KBM-7 (cell line): ENCODE results near the gene PEDS1.
"Not testable (repeated sequence)": the region's sequence is repeated elsewhere in the genome, so short reads cannot be mapped to it uniquely, and the experiment has no call there.

Experiments
- DNase-seq: peaks from one replicate; pipeline ENCODE4 v3.0.0-alpha.2; 2015
- in situ Hi-C: fragments of 300-500 bp; cut with MboI; formaldehyde crosslinking; loops from 2 replicates; pipeline ENCODE4 v1.14.3; 2020; ENCODE audit warnings: low sequenced_read_pairs, low pct_unique_long_range_greater_than_20kb, mixed read lengths

Gene PEDS1

GRCh38 chr20:50141018-50141675, 12.4 kb downstream of the PEDS1 start:
- in situ Hi-C loops = no loop called here
- no peak for DNase-seq

GRCh38 chr20:50140339-50140859, 13.1 kb downstream of the PEDS1 start:
- in situ Hi-C loops = no loop called here
- DNase-seq = no peak

- in situ Hi-C loops = no loop called here
- DNase-seq = no peak
These were observed 14.8 kb downstream of the PEDS1 start for GRCh38 chr20:50138479-50139393.

- in situ Hi-C loops = no loop called here
- DNase-seq = no peak
These were observed 15.4 kb downstream of the PEDS1 start for GRCh38 chr20:50138120-50138478.

- in situ Hi-C loops, DNase-seq: not testable (repeated sequence)
These were observed 15.8 kb downstream of the PEDS1 start for GRCh38 chr20:50137702-50138101.

- in situ Hi-C loops = no loop called here
These were observed 16.5 kb downstream of the PEDS1 start for GRCh38 chr20:50136822-50137599.

GRCh38 chr20:50135157-50135556, 18.4 kb downstream of the PEDS1 start:
- in situ Hi-C loops, DNase-seq: not testable (repeated sequence)

More at GRCh38 chr20:50136822-50137599, 16.5 kb downstream of the PEDS1 start:
- no peak for DNase-seq

GRCh38 chr20:50133474-50134217, 19.9 kb downstream of the PEDS1 start:
- no peak for DNase-seq
- in situ Hi-C loops = no loop called here

GRCh38 chr20:50133041-50133440, 20.5 kb downstream of the PEDS1 start:
- no peak for DNase-seq
- in situ Hi-C loops = no loop called here

- no peak for DNase-seq
- in situ Hi-C loops = no loop called here
These were observed 22.5 kb downstream of the PEDS1 start for GRCh38 chr20:50130995-50131394.

- in situ Hi-C loops = no loop called here
- DNase-seq = no peak
These were observed 23.2 kb downstream of the PEDS1 start for GRCh38 chr20:50130356-50130723.

- no peak for DNase-seq
These were observed 23.7 kb downstream of the PEDS1 start for GRCh38 chr20:50129662-50130355.

GRCh38 chr20:50128520-50128905, 25.0 kb downstream of the PEDS1 start:
- in situ Hi-C loops = no loop called here
- no peak for DNase-seq

More at GRCh38 chr20:50129662-50130355, 23.7 kb downstream of the PEDS1 start:
- in situ Hi-C loops = no loop called here

- in situ Hi-C loops = no loop called here
- DNase-seq = no peak
These were observed 25.7 kb downstream of the PEDS1 start for GRCh38 chr20:50127587-50128519.

GRCh38 chr20:50126662-50127061, 26.9 kb downstream of the PEDS1 start:
- in situ Hi-C loops = no loop called here
- DNase-seq = no peak

GRCh38 chr20:50125279-50125678, 28.2 kb downstream of the PEDS1 start:
- in situ Hi-C loops = no loop called here
- DNase-seq = no peak

- in situ Hi-C loops = no loop called here
- no peak for DNase-seq
These were observed 29.0 kb downstream of the PEDS1 start for GRCh38 chr20:50124496-50124895.
